Measurements from ENCODE around the gene KIAA1191.
A peak's percentile ranks its signal among the peaks of the same experiment; 100 is the strongest.

KIAA1191 gene

GRCh38 chr5:176365351-176366231 is 4.0 kb upstream of the KIAA1191 start, which contains the start of gene ARL10:
Gene ARL10 (plus strand): TSS chr5:176365487. CDS start chr5:176365564, 77 bp downstream.
- peak; percentile 66 for DNase-seq (ENCODE audit: low read depth)

- no peak for DNase-seq (ENCODE audit: low read depth)
Observed at GRCh38 chr5:176364765-176365350, 3.3 kb upstream of the KIAA1191 start.

- no peak for DNase-seq (ENCODE audit: low read depth)
Observed at GRCh38 chr5:176362233-176362490, 598 bp upstream of the KIAA1191 start.

GRCh38 chr5:176360894-176361436 is 599 bp downstream of the KIAA1191 start:
- DNase-seq (ENCODE audit: low read depth), result no peak

GRCh38 chr5:176359658-176360057 is 1.9 kb downstream of the KIAA1191 start:
- DNase-seq (ENCODE audit: low read depth), result no peak

GRCh38 chr5:176356179-176356566 is 5.4 kb downstream of the KIAA1191 start:
- DNase-seq (ENCODE audit: low read depth), result no peak

- no peak for DNase-seq (ENCODE audit: low read depth)
Observed at GRCh38 chr5:176355400-176356178, 6.0 kb downstream of the KIAA1191 start.

- DNase-seq (ENCODE audit: low read depth), result no peak
Observed at GRCh38 chr5:176353533-176353932, 8.0 kb downstream of the KIAA1191 start.

GRCh38 chr5:176352116-176352878 is 9.3 kb downstream of the KIAA1191 start:
- no peak for DNase-seq (ENCODE audit: low read depth)

GRCh38 chr5:176350416-176350815 is 11.1 kb downstream of the KIAA1191 start:
- no peak for DNase-seq (ENCODE audit: low read depth)

GRCh38 chr5:176342766-176343458 is 18.7 kb downstream of the KIAA1191 start:
- no peak for DNase-seq (ENCODE audit: low read depth)

GRCh38 chr5:176342158-176342483 is 19.4 kb downstream of the KIAA1191 start:
- no peak for DNase-seq (ENCODE audit: low read depth)

GRCh38 chr5:176341325-176342157 is 20.0 kb downstream of the KIAA1191 start:
- DNase-seq (ENCODE audit: low read depth), result no peak

GRCh38 chr5:176339304-176339703 is 22.3 kb downstream of the KIAA1191 start:
- DNase-seq (ENCODE audit: low read depth), result no peak

GRCh38 chr5:176337913-176338312 is 23.7 kb downstream of the KIAA1191 start:
- no peak for DNase-seq (ENCODE audit: low read depth)

GRCh38 chr5:176334031-176334770 is 27.4 kb downstream of the KIAA1191 start:
- DNase-seq (ENCODE audit: low read depth), result no peak

GRCh38 chr5:176320577-176320976 is 41.0 kb downstream of the KIAA1191 start:
- no peak for DNase-seq (ENCODE audit: low read depth)

GRCh38 chr5:176319827-176320554 is 41.6 kb downstream of the KIAA1191 start:
- no peak for DNase-seq (ENCODE audit: low read depth)
